HepG2 (cell line): Measurements from ENCODE around the gene ARFGAP2.

Source experiments
- JUNB ChIP-seq: sonication (generic); formaldehyde crosslinking; IDR thresholded peaks from 2 replicates; pipeline ENCODE4 v1.8.0; 2022; ENCODE audit warnings: missing genetic modification reagents, mild to moderate bottlenecking, borderline replicate concordance
- JUND ChIP-seq: sonication (generic); formaldehyde crosslinking; IDR thresholded peaks from 2 replicates; pipeline ENCODE4 v1.8.0; 2022; ENCODE audit warnings: mild to moderate bottlenecking, missing genetic modification reagents
- POLR2AphosphoS5 ChIP-seq: IDR thresholded peaks from 2 replicates; pipeline ENCODE4 v1.6.1; 2012; ENCODE audit warnings: low read depth, low read length
- YEATS2 ChIP-seq: sonication (generic); formaldehyde crosslinking; IDR thresholded peaks from 2 replicates; pipeline ENCODE4 v1.4.0; 2020; ENCODE audit warnings: missing genetic modification reagents, borderline replicate concordance
- ZKSCAN8 ChIP-seq: IDR thresholded peaks from 2 replicates; pipeline ENCODE4 v1.6.1; 2016; ENCODE audit warnings: borderline replicate concordance, missing genetic modification reagents, missing compliant biosample characterization
- ZNF766 ChIP-seq: sonication (generic); formaldehyde crosslinking; IDR thresholded peaks from 2 replicates; pipeline ENCODE4 v1.5.0; 2020; ENCODE audit warnings: missing genetic modification reagents, borderline replicate concordance

GRCh38 chr11:47144541-47144940 is 32.1 kb downstream of the ARFGAP2 start:
- no peak for TF ChIP-seq POLR2AphosphoS5
- no peak for TF ChIP-seq ZNF766 (CRISPR knock-in tag)
- no peak for TF ChIP-seq JUND (CRISPR knock-in tag)
- TF ChIP-seq JUNB: no peak
- no peak for TF ChIP-seq ZKSCAN8 (CRISPR knock-in tag)
- no peak for TF ChIP-seq YEATS2
